HG03521 (cell line): ENCODE measurements around the gene APOL5.
"Not testable (repeated sequence)": the region's sequence is repeated elsewhere in the genome, so short reads cannot be mapped to it uniquely, and the experiment has no call there.

Experiments
- ATAC-seq: cut with Tn5 transposase; IDR thresholded peaks from one replicate; pipeline ENCODE4 v1.9.1; 2021; ENCODE audit warnings: mild to moderate bottlenecking, moderate library complexity; ENCODE audit not compliant: unreplicated experiment

APOL5 gene, protein sequence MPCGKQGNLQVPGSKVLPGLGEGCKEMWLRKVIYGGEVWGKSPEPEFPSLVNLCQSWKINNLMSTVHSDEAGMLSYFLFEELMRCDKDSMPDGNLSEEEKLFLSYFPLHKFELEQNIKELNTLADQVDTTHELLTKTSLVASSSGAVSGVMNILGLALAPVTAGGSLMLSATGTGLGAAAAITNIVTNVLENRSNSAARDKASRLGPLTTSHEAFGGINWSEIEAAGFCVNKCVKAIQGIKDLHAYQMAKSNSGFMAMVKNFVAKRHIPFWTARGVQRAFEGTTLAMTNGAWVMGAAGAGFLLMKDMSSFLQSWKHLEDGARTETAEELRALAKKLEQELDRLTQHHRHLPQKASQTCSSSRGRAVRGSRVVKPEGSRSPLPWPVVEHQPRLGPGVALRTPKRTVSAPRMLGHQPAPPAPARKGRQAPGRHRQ

GRCh38 chr22:35717572-35717971 lies at the start of gene APOL5:
Gene APOL5, plus strand, starts transcription at chr22:35717872. Its CDS starts 0 bp downstream, at chr22:35717872.
- ATAC-seq, result no peak

DNA sequence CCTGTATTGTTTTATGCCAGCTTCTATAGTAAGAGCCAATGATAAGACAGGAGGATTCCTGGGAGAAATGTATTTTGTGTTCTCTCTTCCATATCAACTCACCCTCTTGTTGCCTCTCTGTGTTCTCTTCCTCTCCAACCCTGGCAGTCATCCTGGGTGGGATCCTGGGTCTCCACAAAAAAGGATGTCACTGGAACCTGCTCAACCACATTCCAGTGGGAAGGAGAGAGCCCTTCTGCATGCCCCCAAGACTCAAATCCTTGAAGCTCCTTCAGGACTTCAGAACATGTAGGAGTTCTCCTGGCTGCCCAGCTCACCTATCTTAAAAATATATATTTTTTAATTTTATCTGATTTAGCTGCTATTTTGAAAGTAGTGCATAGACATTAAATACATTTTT lies 43.3 kb upstream of the APOL5 start:
- ATAC-seq, result no peak

GRCh38 chr22:35676065-35676464 lies 41.6 kb upstream of the APOL5 start:
- ATAC-seq, result not testable (repeated sequence)

DNA sequence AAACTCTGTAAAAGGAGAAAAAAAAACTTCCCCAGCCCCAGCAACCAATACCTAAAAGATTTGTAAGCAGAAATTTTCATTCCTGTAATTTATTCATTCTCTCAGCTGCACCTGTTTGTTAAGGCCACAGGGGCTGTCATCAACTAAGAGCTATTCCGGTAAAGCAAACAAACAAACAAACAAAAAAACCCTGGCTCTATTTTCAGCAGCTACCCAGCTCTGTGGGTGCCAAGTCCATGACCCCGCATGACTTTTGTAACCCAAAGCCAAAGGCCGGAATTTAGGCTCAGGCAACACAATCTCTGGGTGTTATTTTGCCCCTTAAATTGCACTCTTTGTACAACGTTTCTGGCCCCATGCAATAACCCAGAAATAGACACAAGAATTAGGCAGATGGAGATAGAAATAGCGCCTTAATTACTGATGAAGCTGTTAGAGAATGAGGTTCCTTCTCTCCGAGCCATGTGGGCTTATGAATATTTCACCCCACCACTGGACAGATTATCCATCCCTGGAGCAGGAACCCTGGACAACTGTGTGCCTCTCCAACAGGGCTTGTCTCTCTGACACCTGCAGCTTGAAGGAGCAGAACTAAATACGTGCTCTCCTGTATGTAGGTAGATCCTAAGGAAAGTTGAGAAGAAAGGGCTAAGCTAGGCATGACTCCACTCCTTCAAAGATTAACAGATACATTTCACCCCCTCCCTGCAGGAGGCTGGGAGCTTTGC lies 40.0 kb upstream of the APOL5 start:
- no peak for ATAC-seq

GRCh38 chr22:35678836-35679235 lies 38.8 kb upstream of the APOL5 start:
- ATAC-seq, result no peak

GRCh38 chr22:35679492-35679891 lies 38.2 kb upstream of the APOL5 start:
- not testable (repeated sequence) for ATAC-seq

GRCh38 chr22:35681454-35682052 lies 36.1 kb upstream of the APOL5 start:
- ATAC-seq, result no peak

DNA sequence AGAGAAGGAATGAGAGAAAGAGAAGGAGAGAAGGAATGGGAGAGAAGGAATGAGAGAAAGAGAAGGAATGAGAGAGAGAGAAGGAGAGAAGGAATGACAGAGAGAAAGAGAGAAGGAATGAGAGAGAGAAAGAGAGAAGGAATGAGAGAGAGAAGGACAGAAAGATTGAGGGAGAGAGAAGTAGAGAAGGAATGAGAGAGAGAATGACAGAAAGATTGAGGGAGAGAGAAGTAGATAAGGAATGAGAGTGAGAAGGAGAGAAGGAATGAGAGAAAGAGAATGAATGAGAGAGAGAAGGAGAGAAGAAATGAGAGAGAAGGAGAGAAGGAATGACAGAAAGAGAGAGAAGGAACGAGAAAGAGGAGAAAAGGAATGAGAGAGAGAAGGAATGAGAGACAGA lies 34.1 kb upstream of the APOL5 start:
- no peak for ATAC-seq

GRCh38 chr22:35684270-35684700 lies 33.4 kb upstream of the APOL5 start:
- no peak for ATAC-seq

DNA sequence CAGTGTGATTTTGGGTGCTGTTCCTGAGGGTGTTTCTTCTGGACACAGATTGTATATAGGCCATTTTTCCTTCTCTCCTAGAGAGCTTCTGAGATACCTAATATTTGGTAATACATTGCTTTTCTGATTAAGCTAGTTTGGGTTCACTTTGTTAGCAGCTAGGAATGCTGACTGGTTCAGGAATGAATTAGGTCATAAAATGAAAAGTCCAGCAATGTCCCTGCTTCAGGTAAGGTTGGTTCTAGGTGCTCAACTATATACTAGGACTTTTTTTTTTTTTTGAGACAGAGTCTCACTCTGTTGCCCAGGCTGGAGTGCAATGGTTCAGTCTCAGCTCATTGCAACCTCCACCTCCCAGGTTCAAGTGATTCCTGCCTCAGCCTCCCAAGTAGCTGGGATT lies 32.9 kb upstream of the APOL5 start:
- ATAC-seq, result no peak

GRCh38 chr22:35685731-35686130 lies 31.9 kb upstream of the APOL5 start:
- ATAC-seq, result no peak

GRCh38 chr22:35686298-35686697 lies 31.4 kb upstream of the APOL5 start:
- no peak for ATAC-seq

- ATAC-seq, result no peak
Observed at GRCh38 chr22:35687461-35687860, 30.2 kb upstream of the APOL5 start.

GRCh38 chr22:35688913-35689675 lies 28.6 kb upstream of the APOL5 start:
- no peak for ATAC-seq

DNA sequence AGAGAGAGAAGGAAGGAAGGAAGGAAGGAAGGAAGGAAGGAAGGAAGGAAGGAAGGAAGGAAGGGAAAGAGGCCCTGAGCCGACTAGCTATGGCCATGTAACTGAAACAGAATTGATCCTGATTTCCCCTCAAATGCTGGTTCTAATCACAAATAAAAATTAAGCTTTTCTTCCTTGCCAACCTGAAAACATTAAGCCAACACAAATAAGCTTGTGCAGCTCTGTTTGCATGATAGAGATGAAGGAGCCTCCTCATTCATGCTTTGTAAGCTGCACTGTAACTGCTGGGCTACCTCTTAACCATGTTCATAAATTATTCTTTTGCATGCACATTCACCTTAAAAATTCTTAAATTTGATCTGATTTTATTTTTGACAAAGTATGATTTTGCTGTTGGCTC lies 27.7 kb upstream of the APOL5 start:
- ATAC-seq, result no peak

GRCh38 chr22:35695202-35695601 lies 22.5 kb upstream of the APOL5 start:
- ATAC-seq, result no peak

DNA sequence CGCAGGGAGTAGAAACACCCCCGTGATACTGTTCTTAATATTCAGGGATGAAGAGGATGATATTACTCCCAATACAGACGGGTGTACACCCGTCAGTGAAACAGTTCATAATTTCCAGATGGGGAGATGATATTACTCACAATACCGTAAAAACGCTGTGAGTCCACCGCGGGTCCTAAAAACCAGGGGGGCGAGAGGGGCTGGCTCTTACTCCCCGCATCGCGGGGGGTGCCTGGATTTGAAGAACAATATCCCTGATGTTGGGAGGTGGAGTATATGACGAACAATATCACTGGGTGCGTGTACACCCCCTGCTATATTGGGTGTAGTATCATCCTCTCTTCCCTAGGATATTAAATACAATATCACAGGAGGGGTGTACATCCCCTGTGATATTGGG lies 20.5 kb upstream of the APOL5 start:
- no peak for ATAC-seq

- not testable (repeated sequence) for ATAC-seq
Observed at GRCh38 chr22:35699852-35700251, 17.8 kb upstream of the APOL5 start.

GRCh38 chr22:35703861-35704584 lies 13.6 kb upstream of the APOL5 start:
- ATAC-seq, result no peak

- ATAC-seq, result no peak
Observed at GRCh38 chr22:35705141-35705540, 12.5 kb upstream of the APOL5 start.
